Activated CD4-positive, alpha-beta T cell treated with anti-CD3 and anti-CD28 coated beads, Interleukin-2, amount 10 ng/mL, durations not matched to agents 7 days and 5 days (primary cell): ENCODE results near the gene PKDREJ. TPM values are rescaled to one million over a fixed set of nuclear protein-coding genes. Genes with fewer than 3 reads are reported as not detected.
A peak's percentile ranks its signal among the peaks of the same experiment; 100 is the strongest.

Source experiments
- CTCF ChIA-PET: fragments of 350-600 bp; sonication (Branson Sonifier 250); formaldehyde crosslinking; loops from one replicate; lab custom pipeline; 2021; ENCODE audit warnings: antibody characterized with exemption; lab: Charles Lee
- POLR2A ChIA-PET: fragments of 350-600 bp; sonication (Branson Sonifier 250); formaldehyde crosslinking; loops from one replicate; lab custom pipeline; 2021; ENCODE audit warnings: antibody characterized with exemption; lab: Charles Lee
- DNase-seq: peaks from one replicate; pipeline ENCODE4 v3.0.0-alpha.2; 2020
- H3K27ac Mint-ChIP-seq: one replicate; pipeline ENCODE4 v1.8.0; 2021; ENCODE audit warnings: mild to moderate bottlenecking, moderate library complexity, mixed read lengths
- H3K27me3 Mint-ChIP-seq: one replicate; pipeline ENCODE4 v1.8.0; 2021; ENCODE audit warnings: mixed read lengths
- H3K36me3 Mint-ChIP-seq: one replicate; pipeline ENCODE4 v1.8.0; 2021; ENCODE audit warnings: low read depth, mixed read lengths
- H3K4me1 Mint-ChIP-seq: one replicate; pipeline ENCODE4 v1.8.0; 2021; ENCODE audit warnings: mixed read lengths
- H3K4me3 Mint-ChIP-seq: one replicate; pipeline ENCODE4 v1.8.0; 2021; ENCODE audit warnings: mild to moderate bottlenecking, moderate library complexity, mixed read lengths
- H3K9me3 Mint-ChIP-seq: one replicate; pipeline ENCODE4 v1.8.0; 2021; ENCODE audit warnings: mixed read lengths
- total RNA-seq, 2 experiments: library from RNA; stranded (reverse); gene quantifications; one replicate each; pipeline ENCODE4 v1.2.3, GENCODE V29; 2021

Gene PKDREJ
- total RNA-seq, 2 experiments from 2014 or later = not detected

DNA sequence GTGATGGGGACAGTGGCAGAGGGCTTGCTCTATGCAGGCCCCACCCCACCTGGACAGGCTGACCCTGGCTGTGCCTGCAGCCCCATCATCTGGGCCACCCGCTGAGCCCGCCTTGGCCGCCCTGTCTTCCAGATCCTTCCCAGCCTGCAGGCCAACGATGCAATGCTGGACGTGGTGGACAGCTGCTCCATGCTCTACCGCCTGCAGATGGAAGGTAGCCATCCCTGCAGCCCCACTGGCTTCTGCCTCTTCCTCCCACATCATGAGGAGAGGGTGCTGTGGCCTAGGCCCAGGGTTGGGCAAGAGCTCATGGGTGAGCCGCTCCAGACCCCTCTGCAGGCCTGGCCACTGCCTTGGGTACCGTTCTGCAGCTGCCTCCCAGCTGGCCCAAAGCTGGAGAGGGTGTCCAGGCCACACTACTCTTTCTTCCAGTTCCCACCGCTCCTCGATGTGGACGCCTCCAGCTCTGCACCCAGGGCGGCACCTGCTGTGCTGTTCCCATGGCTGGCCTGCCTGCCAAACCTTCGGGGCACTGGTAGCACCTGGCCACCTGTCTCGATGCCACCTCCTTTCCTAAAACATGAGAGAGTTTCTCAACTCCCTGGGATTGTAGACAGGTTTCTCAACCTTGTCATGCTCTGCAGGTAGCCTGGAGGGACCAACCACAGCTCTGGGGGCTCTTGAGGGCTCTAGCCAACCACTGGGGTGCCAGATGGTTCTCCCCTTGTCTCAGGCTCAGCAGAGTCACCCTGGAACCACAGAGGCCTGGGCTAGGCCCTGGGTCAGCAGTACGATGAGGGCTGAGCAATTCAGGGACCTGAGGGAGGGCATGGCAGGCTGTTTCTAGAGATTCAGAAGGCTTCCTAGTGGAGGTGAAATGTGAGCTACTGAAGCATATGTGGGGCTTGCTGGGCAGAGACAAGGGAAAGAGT is 24.1 kb upstream of the PKDREJ start:
- H3K4me3 Mint-ChIP-seq = peak overlapping the region; percentile 54
- no peaks in the 10 kb centered on the region for H3K27me3 Mint-ChIP-seq
- POLR2A ChIA-PET = no interaction called here
- CTCF ChIA-PET = interaction anchor here (0.6 to 3.2 kb wide), 7 partner anchors 9 to 1764 kb away, joined by 3 to 12 read pairs (median 5); partner anchors contain the start of gene TTC38
- H3K36me3 Mint-ChIP-seq = peaks cover 8% of the 10 kb centered on the region
- H3K27ac Mint-ChIP-seq = peak overlapping the region; percentile 86
- H3K9me3 Mint-ChIP-seq = peaks cover under 1% of the 10 kb centered on the region
- DNase-seq = no peak
- peaks cover 17% of the 10 kb centered on the region for H3K4me1 Mint-ChIP-seq

DNA sequence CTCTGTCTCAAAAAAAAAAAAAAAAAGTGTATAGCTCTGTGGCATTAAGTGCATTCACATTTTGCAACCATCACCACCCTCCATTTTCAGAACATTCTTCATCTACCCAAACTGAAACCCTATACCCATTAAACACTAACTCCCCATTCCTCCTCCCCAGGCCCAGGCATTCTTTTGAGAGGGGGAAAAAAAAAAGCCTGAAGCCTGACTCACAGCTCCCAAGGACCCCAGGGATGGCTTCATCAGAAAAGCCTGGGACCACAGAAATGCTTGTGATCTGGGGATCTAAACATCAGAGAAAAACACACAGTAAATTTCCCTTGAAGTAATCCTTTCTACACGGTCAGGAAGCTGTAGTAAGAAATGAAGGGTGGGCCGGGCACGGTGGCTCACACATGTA is 22.9 kb upstream of the PKDREJ start:
- ChIA-PET POLR2A (no interaction called here), CTCF (interaction anchor here (0.7 to 1.8 kb wide), 6 partner anchors 11 to 279 kb away, joined by 3 to 5 read pairs (median 4); partner anchors contain the start of genes GTSE1 and TTC38)
- Mint-ChIP-seq H3K4me1 (peaks cover 16% of the 10 kb centered on the region), H3K27ac (peak overlapping the region; percentile 42), H3K36me3 (peaks cover 9% of the 10 kb centered on the region), H3K27me3 (no peaks in the 10 kb centered on the region), H3K9me3 (no peaks in the 10 kb centered on the region), H3K4me3 (no peak overlapping the region)
- DNase-seq = no peak

DNA sequence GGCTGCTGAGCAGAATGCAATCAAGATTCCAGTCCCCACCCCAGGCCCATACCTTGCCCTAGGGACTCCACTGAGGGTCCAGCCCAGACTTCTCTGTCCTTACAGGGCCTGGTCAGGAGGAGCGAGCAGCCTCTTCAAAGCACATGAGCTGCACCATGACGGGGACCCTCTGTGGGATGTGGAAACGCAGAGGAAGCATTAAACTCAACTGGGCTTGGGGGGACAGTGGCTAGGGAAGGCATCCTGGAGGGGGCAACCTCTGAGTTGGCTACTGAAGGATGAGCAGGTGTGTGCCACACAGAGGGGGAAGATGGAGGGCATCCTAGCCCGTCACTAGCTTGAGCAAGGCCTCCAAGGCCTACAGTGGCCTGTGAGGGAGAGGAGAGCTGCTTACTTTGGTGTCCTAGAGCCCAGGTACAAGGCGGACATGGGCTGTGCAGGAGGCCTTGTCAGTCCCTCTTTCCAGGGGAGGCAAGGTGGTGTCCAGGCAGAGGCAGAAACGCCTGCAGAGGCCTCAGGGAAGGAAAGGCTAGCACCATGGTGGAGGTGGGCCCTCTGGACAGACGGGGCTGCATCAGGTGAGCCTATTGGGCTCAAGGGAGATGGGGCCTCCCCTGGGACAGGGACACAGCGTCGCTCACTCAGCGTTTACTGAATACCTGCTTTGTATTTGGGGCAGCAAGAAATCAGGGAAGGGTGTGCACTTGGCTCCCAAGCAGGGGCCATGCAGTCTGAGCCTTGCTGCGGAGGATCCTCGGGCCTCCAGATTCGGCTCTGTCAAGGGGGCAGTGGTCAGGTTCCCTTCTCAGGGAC is 18.9 kb upstream of the PKDREJ start:
- H3K4me1 Mint-ChIP-seq = peaks cover 3% of the 10 kb centered on the region
- peak overlapping the region; percentile 25 for H3K27ac Mint-ChIP-seq
- H3K9me3 Mint-ChIP-seq = no peaks in the 10 kb centered on the region
- POLR2A ChIA-PET = no interaction called here
- no peak overlapping the region for H3K4me3 Mint-ChIP-seq
- peaks cover 12% of the 10 kb centered on the region for H3K36me3 Mint-ChIP-seq
- no peak for DNase-seq
- H3K27me3 Mint-ChIP-seq = no peaks in the 10 kb centered on the region
- CTCF ChIA-PET = no interaction called here

DNA sequence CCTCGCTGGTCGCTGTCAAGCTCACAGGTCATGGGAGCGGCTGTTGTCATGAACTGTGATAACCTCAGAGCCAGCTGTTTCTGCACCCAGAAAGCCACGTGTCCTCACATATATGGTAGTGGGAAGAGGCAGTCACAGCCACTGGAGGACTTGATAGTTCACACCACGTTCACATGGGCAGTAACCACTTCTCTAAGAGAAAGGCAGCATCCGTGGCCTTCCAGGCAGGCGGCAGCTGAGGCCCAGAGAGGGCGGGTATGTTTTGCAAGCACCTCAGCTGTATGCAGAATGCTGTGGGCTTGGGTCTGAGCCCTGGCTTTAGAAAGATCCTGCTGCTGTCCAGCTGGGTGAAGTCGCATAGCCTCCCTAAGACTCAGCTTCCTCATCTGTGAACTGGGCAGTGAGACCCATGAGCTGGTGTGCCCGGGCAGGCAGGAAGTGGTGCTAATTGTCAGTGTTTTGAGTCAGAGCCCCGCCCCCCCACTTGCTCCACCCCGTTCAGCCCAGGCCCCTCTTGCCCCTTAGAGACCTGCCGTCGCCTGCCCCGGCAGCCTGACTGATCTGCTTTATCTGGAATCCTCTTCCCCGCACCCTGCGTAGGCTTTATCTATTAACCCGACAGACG is 18.0 kb upstream of the PKDREJ start:
- ChIA-PET POLR2A (no interaction called here), CTCF (interaction anchor here (0.6 to 1.5 kb wide), 2 partner anchors 16 to 105 kb away, joined by 3 to 4 read pairs; no protein-coding TSS in a partner anchor)
- peaks cover 14% of the 10 kb centered on the region for H3K36me3 Mint-ChIP-seq
- no peak overlapping the region for H3K27ac Mint-ChIP-seq
- no peaks in the 10 kb centered on the region for H3K9me3 Mint-ChIP-seq
- DNase-seq = no peak
- no peaks in the 10 kb centered on the region for H3K27me3 Mint-ChIP-seq
- H3K4me3 Mint-ChIP-seq = no peak overlapping the region
- H3K4me1 Mint-ChIP-seq = peaks cover 3% of the 10 kb centered on the region

DNA sequence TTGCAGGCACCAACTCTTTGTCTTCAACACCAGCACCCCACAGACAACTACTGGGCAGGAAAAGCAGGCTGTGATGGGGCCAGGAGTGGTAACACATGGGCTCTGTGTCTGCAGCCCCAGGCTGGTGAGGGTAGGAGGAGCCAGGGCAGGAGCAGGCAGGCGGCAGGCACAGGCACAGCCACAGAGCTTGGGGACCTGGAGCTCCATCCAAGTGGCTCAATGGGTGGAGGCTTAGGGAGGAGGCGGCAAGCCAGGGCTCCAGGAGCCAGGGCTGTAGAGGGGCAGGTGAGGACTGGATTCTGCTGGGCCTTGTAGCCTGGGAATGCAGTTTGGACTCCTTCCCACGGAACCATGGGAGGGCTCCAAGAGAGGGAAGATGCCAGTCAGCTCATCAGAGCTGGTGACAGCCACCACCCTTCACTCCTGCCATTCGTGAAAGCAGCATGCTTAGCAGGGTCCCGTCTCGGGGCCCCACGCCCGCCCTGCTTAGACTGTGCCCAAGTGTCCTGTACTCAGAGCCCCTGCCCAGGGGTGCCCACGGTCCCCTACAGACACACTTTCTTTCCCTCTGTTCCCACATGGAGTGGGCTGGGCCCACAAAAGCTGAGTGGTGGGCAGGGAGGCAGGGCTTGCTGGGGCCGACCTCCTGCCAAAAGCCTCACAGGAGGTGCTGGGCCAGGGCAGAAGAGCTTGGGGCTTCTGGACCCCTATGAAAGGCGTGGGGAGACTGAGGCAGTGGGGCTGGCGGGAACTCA is 17.1 kb upstream of the PKDREJ start:
- H3K36me3 Mint-ChIP-seq = peaks cover 22% of the 10 kb centered on the region
- CTCF ChIA-PET = interaction anchor here (0.6 to 1.5 kb wide), 3 partner anchors 11 to 35 kb away, joined by 3 to 5 read pairs (median 4); no protein-coding TSS in a partner anchor
- no peaks in the 10 kb centered on the region for H3K9me3 Mint-ChIP-seq
- H3K27me3 Mint-ChIP-seq = no peaks in the 10 kb centered on the region
- DNase-seq = no peak
- no peak overlapping the region for H3K27ac Mint-ChIP-seq
- H3K4me1 Mint-ChIP-seq = peaks cover 3% of the 10 kb centered on the region
- H3K4me3 Mint-ChIP-seq = no peak overlapping the region
- POLR2A ChIA-PET = no interaction called here

DNA sequence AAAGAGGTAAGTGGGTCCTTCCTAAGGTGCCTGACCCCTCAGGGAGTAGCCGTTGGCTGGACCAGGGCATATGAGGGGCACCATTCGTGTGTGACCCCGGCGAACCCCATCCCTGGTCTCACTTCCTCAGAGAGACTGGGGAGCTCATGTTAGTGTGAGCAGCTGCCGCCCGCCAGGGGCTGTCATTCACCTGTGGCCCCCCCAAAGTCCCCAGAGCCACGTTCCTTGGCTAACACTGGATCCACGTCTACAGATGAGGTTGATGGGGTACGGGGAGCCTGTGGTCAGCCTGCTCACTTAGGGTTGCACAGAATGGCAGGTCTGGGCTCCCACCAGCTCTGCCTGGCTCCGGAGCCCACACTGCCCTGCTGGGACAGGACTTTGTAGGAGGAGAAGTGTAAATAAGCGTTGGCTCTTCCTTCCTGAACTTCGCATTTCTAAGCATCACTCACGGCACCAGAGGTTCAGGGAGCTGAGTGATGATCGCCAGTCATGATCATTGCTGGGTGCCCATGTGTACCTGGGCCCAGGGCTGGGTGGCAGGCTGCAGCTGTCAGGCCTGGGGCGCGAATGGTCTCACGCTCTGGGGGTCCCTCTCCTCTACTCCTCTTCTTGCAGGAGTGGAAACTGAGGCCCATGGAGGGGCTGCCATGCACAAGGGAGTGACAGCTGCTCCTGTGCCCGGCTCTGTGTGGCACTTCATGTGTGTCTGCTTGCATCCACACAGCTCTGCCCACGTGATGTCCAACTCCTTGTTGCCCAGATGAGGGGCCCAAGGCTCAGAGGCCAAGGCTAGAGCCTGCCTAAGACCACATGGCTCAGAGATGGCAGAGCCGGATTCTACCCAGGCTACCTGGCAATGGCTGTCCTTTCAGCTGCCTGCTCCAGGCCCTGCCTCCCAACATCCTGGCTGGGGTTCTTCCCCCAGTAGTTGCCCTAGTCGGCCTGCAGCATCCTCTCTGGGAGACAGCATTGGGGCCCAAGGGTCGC is 15.8 kb upstream of the PKDREJ start:
- H3K4me1 Mint-ChIP-seq = peaks cover 3% of the 10 kb centered on the region
- POLR2A ChIA-PET = no interaction called here
- H3K9me3 Mint-ChIP-seq = no peaks in the 10 kb centered on the region
- CTCF ChIA-PET = interaction anchor here (1.1 to 2.3 kb wide), 5 partner anchors 10 to 128 kb away, joined by 3 to 12 read pairs (median 3); partner anchors contain the start of gene TTC38
- no peak overlapping the region for H3K4me3 Mint-ChIP-seq
- DNase-seq = no peak
- H3K27me3 Mint-ChIP-seq = no peaks in the 10 kb centered on the region
- peaks cover 25% of the 10 kb centered on the region for H3K36me3 Mint-ChIP-seq
- H3K27ac Mint-ChIP-seq = no peak overlapping the region

DNA sequence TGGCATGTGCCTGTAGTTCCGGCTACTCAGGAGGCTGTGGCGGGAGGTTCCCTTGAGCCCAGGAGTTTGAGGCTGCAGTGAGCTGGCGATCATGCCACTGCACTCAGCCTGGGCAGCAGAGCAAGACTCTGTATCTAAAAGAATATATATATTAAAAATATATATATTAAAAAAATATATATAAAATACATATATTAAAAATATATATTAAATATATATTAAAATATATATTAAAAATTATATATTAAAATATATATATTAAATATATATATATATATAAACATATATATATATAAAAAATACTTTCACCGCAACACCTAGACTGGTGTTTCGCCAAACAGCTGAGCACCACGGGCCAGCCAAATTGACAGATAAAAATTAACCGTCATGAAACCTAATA is 13.4 kb upstream of the PKDREJ start:
- H3K9me3 Mint-ChIP-seq = no peaks in the 10 kb centered on the region
- peaks cover 21% of the 10 kb centered on the region for H3K36me3 Mint-ChIP-seq
- H3K4me3 Mint-ChIP-seq = no peak overlapping the region
- peaks cover 3% of the 10 kb centered on the region for H3K4me1 Mint-ChIP-seq
- H3K27ac Mint-ChIP-seq = no peak overlapping the region
- POLR2A ChIA-PET = interaction anchor here (1.3 kb wide), 1 partner anchor 9 kb away, joined by 4 read pairs; the partner anchor contains the start of gene TTC38
- no peak for DNase-seq
- H3K27me3 Mint-ChIP-seq = no peaks in the 10 kb centered on the region
- CTCF ChIA-PET = interaction anchor here (1.1 to 2.3 kb wide), 4 partner anchors 9 to 22 kb away, joined by 3 to 12 read pairs (median 4); partner anchors contain the start of gene TTC38

DNA sequence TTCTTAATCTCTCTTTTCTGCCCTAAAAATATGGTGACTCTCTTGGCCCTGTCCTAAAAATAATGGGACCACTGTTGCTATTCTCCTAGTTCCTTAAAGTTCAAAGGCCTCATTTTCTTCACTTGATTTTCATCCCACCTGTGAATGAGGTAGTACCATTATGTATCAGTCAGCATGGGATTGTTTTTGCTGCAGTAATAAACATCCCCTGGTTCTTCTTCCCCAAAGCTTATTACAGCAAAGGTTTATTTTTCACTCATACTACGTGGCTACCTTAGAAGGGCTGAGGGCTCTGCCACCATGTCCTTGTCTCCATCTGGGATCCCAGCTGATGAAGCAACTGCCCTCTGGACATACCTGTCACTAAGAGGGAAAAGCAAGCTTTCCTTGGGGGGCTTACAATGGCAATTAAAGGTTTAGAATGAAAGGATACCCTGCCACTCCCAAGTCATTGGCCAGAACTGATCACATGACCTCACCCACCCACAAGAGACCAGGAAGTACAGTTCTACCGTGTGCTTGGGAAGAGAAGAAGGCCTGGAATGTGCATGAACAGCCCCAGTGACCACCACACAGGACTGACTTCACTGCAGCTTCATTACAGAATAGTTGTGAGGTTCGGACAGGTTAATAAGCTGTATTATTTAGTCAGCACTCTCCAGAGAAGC is 12.4 kb upstream of the PKDREJ start:
- CTCF ChIA-PET = interaction anchor here (1.1 kb wide), 1 partner anchor 12 kb away, joined by 3 read pairs; no protein-coding TSS in a partner anchor

DNA sequence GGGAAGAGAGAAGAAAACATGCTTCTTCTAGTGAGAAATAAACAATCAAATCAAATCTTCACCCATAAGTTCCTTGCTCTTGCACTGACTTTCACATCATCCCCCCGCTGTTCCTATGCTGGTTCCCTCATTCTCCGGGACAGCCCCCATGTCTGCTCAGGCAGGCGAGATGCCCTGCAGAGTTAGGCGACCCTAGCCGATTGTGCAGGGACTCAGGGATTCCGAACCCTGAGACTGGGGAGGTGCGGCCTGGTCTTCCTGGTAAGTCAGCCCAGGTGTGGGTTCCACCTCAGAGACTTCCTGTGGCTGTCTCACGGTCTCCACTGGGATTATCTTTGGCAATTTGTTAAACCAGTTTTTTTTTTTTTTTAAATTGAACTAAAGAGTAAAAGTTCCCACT is 11.2 kb upstream of the PKDREJ start:
- POLR2A ChIA-PET = no interaction called here
- H3K27me3 Mint-ChIP-seq = no peaks in the 10 kb centered on the region
- CTCF ChIA-PET = no interaction called here
- H3K4me3 Mint-ChIP-seq = no peak overlapping the region
- H3K27ac Mint-ChIP-seq = no peak overlapping the region
- peaks cover 21% of the 10 kb centered on the region for H3K36me3 Mint-ChIP-seq
- no peak for DNase-seq
- H3K9me3 Mint-ChIP-seq = no peaks in the 10 kb centered on the region
- peaks cover 3% of the 10 kb centered on the region for H3K4me1 Mint-ChIP-seq

More for the DNA sequence above, 12.4 kb upstream of the PKDREJ start:
- no peaks in the 10 kb centered on the region for H3K9me3 Mint-ChIP-seq
- H3K4me3 Mint-ChIP-seq = no peak overlapping the region
- no peaks in the 10 kb centered on the region for H3K27me3 Mint-ChIP-seq
- DNase-seq = no peak
- peaks cover 21% of the 10 kb centered on the region for H3K36me3 Mint-ChIP-seq
- no peaks in the 10 kb centered on the region for H3K4me1 Mint-ChIP-seq
- POLR2A ChIA-PET = no interaction called here
- no peak overlapping the region for H3K27ac Mint-ChIP-seq

DNA sequence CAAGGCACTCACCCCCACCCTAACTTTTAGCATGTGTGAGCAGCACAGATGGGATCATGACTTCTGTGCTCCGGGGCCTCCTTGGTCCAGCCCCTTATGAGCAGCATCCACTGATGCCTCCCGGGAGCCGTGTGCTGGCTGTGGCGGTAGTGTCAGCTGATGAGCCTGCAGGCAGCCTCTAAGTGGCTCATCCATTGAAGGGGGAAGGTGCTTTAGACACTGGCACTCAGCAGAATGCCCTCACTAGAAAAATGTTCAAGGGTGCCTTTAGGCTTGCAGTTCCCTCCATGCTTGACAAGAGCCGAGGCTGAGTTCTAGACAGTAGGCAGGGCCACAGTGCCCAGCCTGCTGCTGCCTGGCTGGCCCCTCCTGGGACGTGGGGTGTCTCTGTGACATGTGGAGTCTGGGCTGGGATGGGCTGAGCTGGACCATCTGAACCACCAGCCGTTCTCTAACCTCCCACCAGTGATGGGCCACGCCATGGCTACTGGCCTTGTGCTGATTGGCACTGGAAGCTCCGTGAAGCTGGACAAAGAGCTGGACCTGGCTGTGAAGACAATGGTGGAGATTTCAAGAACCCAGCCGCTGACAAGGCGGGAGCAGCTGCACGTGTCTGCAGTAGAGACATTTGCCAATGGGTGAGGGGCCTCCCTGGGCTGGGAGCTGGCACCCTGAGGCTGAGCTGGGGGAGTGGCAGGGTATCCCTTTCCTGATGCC is 10.4 kb upstream of the PKDREJ start:
- Mint-ChIP-seq H3K4me3 (no peak overlapping the region), H3K27ac (no peak overlapping the region), H3K9me3 (no peaks in the 10 kb centered on the region), H3K27me3 (no peaks in the 10 kb centered on the region), H3K36me3 (peaks cover 21% of the 10 kb centered on the region), H3K4me1 (peaks cover 3% of the 10 kb centered on the region)
- ChIA-PET POLR2A (no interaction called here), CTCF (no interaction called here)
- DNase-seq = no peak
